Effector CD8-positive, alpha-beta T cell (primary cell): ENCODE results near the gene IP6K1.

Source experiments
- DNase-seq: peaks from one replicate; lab custom pipeline; 2025; lab: John Stamatoyannopoulos, UW

The IP6K1 gene

DNA sequence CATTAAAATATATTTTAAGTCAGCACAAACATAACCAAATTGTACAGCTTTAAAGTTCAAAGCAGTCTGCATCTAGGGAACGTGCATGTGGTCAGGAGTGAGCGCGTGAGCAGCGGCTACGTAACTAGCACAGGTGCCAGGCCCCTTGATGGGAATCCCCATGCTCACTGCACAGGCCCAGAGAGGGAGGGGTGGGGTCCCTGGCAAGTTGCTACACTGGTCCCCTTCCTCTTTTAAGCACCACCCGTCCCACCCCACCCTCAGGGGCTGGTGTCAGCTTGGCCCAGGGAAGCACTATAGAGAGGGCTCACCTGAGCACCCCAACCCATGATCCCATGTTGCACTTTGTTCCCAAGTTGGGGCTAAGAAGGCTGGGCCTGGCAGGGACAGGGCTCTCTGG lies 61.8 kb downstream of the IP6K1 start:
- peak; percentile 15 for DNase-seq

DNA sequence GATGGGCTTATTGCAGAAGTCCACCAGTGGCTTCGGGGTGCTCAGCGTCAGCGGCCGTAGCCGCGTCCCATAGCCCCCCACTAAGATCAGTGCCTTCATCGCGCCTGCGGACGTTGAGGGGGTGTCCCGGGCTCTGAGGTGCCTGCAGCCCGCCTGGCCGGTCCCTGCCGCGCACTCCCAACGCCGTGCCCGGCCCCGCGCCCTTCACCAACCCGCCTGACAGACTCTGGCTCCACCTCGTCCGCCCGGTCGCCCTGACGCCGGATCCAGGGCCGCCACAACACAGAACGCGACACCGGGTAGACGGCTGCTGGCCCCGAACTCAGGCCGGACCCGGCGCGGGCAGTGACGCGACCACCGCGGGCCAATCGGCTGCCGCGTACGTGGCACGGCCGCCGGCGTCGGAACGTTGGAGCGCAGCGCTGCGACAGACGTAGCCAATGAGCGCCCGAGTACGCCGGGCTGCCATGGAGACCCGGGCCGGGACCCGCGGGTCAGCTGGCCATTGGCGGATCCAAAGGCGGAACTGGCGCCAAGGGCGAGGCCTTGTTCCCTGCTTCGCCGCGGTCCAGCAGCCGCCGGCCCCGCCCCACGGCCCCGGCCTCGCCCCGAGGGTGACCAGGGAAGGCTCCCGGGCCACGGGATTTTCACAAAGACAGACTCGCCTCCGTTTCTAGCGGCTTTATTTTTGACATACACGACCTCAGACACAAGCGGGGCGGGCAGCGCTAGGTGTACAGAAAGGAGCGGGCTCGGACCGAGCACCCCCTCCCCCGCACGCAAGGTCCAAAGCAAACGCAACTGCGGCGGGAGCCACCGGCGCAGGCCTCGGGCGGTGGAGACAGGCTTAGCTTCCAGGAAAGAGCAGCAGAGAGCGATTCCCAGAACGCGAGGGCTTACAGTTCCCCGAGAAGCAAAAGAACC lies 62.5 kb downstream of the IP6K1 start, which contains the start of gene GMPPB:
GMPPB (minus strand) TSS at position 324 of the 924 bp plus-strand sequence; CDS start at position 99, 225 bp downstream.
- DNase-seq, result peak; percentile 82

DNA sequence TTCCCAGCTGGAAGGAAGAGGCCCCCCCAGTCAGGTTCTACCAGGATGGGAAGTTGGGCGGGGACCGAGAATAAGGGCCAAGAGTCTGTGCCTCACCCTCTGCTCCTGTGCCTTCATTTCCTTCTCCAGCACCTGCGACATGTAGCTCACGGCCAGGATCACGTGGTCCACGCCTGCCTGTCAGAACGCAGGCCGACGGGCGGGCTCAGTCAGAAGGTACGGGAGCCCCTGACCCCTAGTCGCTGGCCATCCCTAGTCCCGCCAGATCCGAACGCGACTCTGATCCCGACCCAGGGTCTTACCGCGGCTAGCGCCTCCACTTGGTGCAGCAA lies 63.1 kb downstream of the IP6K1 start:
- DNase-seq, result peak; percentile 28

DNA sequence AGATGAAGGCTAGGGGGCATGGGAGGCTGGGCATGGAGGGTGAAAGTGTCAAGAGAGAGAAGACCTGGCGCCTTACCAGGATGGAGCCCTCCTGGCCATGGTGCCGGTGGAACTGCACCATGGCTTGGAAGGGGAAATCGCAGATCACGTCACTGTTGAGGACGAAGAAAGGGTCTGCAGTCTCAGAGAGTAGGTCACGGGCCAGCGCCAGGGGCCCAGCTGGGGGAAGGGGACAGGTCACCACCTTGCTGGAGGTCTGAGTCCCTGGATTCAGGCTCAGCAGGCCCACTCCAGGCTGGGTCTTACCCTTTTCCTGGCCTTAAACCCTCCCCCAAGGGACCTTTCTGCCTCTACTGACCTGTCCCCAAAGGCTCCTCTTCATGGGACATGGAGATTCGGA lies 63.4 kb downstream of the IP6K1 start:
- no peak for DNase-seq

DNA sequence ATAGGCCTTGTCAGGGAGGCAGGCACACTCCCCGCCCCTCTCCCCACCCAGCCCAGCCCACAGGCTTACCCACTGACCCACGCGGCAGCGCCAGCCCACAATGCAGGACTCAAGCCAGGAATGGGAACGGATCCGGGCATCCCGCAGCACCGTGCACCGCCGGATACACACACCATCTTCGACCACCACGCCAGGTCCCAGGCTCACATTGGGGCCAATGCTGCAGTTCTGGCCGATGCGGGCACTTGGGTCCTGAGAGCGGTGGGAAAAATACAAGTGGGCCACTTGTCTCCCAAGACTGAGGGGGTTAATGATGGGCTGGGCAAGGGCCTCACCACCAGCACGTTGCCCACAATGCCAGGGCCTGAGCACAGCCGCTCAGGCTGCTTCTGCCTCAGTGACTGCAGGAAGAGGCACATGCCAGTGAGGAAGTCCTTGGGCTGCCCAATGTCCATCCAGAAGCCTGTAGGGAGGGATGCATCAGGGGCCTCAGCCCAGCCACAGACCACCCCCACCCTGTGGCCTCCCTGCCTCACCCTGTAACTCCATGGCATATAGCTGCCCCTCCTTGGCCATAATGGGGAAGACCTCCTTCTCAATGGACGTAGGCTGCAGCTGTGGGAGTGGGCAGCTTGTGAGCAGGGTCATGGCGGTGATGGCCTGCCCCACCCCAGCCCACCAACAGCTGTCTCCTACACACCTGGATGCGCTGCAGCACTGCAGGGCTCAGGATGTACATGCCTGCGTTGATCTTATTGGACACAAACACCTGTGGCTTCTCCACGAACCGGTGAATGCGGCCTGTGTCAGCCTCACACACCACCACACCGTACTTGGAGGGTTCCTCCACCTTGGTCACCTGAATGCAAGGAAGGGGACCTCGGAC lies 64.2 kb downstream of the IP6K1 start:
- no peak for DNase-seq

DNA sequence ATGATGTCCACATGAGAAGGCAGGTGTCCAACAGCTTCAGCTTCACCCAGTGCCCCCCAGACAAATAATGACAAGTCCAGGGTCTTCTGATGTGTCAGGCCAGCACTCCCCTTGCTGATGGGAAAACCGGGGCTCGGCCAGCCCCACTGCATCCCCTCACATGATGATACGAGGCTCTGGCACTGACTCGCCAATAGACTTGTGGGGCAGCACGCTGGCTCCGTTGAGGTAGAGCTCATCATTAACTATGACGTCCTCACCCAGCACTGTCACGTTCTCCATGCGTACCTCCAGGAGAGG lies 64.8 kb downstream of the IP6K1 start:
- no peak for DNase-seq

DNA sequence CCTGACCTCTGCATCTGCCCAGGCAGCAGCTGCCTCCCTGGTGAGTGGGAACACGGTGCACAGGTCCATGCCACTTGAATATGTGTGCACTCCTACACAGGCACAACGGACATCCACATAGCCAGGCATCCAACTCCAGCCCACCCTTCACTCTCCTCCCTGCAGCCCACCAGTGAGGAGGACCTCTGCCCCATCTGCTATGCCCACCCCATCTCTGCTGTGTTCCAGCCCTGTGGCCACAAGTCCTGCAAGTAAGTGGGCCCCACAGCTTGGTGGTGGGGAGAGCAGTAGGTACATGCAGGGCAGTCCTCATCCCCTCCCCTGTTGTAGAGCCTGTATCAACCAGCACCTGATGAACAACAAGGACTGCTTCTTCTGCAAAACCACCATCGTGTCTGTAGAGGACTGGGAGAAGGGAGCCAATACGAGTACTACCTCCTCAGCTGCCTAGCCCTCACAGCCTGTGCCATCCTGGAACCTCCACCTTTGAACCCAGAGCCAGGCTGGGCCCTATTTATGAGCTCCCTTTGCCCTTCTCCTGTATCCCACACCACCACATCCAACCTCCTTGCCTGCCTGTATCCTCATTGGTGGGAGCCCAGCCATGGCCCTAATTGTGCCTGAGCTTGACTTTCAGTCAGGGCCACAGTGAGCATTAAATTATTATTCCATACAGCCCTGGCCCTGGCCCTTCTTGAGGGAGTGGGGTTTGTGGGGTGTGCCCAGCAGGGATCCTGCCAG lies 65.3 kb downstream of the IP6K1 start:
- DNase-seq, result no peak

DNA sequence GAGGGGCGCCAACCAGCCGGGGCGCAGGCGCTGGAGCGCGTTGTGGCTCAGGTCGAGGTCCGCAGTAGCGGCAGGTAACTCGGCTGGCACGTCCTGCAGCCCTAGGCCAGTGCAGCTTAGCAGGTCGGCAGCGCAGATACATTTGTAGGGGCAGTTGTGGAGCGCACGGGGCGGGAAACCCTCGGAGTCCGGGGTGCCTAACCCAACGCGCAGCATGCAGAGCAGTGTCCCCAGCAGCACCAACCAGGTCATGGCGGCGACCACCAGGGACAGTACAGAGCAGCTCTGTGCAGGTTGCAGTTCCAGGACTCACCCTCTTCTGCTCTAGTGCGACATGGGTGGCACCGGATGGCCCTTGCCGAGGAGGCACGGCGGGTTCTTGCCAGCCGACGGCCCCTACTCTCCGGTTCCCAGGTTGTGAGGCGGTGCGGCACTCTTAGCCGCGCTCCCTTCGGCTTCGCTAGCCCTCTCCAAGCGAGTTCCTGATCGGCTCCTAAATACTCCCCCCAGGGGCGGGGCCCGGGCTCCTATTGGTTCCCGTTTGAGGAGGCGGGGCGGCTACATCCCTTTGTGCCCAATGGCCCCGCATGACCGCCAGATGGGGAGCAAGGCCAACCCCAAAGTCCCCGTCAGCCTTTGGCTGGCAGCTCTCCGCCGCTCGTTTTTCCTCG lies 67.0 kb downstream of the IP6K1 start, which contains the start of gene AMIGO3:
AMIGO3 (minus strand) TSS at position 471 of the 671 bp plus-strand sequence; CDS start at position 252, 219 bp downstream.
- peak; percentile 87 for DNase-seq

DNA sequence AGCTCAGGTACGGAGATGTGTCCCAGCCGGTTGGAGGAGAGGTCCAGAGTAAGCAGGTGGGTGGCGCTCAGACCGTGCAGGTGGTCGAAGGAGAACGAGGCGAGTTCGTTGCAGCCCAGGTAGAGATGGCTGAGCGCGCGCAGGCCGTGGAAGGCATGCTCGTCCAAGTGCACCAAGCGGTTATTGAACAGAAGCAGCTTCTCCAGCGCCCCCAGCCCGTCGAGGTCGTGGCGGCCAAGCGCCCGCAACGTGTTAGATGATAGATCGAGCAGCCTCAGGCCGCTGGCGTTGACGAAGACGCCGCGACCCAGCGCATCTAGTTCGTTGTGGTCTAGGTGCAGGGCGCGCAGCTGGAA lies 67.5 kb downstream of the IP6K1 start:
- DNase-seq, result no peak

DNA sequence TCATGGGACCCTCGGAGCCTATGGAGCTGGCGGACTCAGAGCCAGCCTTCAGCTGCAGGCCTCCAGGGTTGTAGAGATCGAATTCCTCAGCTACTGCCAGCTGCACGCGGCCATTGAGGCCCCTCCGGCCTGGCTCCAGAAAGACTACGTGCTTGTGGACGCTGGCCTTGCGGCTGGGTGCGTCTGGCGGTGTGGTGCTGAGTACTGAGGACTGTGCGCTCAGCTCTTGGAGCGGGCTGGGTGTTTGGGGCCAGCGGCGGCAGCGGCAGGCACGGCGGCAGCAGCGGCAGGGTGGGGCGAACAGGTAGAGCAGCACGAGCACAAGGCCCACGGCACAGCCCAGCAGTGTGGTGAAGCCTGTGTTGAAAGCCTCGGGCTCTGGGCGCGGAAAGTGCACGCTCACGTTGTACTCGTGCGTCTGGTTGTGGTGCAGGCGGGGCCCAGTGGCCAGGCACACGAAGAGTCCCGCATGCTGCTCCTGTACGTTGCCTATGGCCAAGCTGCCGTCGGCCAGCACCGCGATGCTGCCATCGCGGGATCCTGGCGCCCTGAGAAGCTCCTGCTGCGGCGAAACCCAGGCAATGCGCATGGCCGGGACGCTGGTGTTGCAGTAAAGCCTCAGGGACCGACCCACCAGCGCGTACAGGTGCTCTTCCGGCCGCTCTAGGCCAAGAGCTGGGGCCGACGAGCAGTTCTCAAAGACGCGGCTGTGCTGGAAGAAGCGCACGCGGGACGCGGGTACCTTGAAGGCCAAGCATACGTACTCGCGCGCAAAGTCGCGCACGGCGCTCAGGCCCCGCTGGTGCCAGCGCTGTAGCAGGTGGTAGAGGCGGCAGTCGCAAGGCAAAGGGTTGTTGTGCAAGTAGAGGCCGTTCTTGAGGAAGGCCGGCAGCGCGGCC lies 68.1 kb downstream of the IP6K1 start:
- DNase-seq, result no peak

DNA sequence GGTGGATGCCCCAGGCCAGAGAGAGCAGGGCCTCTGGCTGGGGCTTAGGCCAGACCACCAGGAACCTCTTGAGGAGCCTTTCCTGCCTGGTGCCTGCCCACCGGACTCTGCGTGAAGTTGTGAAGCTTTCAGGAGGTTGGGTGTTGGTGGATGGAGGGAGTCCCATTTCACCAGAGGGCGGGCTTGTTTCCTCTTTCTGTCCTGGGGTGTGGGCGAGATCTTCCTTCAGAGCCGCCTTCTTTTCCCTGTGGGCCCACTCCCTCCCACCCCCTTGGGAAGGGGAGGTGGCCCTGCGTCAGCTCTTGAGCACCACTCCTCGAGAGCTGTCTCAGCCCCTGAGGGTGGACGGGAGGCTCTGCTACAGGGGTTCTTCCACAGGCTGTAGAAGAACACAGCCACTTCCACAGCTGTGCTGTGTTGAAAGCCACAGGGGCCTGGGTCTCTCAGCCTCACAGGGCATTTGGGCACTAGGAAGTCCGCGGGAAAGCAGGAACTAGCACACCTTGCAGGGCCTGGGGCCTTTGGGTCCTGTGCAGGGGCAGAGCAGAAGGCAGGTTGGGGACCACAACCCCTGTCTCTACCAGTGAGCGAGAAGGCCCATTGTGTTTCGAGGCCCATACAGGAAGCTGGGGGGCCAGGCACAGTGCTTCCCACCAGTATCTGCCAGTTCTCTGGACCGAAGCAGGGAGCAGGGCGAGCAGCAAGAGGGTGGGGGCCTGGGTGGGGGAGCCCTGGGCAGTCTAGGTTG lies 69.0 kb downstream of the IP6K1 start:
- no peak for DNase-seq

DNA sequence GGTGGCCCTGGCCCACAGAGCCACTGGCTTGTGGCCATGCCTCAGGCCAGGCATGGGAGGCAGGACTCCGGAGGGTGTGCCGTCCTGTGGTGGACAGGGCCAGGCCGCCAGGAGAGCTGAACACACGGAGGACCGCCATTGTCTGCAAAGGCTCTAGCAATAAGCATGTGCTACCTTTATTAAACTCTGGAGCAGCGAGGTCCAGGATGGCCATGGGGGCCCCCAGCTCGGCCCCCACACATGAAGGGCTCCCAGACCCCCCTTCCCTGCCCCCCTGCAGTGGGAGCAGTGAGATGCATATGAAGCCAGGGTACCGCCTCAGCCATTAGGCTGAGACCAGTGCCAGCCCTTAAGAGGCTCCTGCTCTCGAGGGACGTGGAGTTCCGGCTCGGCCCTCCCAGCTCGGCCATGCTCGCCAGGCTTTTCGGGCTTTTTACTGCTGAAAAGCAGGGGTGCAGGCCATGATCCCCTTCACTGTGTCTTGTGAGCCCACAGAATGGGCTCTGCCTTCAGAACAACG lies 69.6 kb downstream of the IP6K1 start:
- DNase-seq, result no peak

DNA sequence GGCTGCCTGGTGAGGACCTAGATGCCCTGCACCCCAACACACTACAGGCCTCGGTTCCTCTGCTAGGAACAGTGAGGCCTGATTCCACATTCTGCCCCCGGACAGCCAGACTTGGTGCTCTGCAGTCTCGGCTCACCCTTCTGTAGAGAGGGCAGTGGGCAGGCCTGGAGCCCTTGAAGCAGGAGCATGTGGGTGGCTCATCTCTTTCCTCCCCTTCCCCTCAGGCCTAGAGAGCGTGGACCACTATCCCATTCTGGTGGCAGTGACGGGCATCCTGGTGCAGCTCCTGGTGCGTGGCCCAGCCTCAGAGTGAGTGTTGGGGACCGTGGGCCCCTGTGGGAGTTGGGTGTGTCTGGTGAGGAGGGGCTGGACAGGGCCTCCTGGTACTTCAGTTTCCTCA lies 70.2 kb downstream of the IP6K1 start:
- DNase-seq, result no peak

DNA sequence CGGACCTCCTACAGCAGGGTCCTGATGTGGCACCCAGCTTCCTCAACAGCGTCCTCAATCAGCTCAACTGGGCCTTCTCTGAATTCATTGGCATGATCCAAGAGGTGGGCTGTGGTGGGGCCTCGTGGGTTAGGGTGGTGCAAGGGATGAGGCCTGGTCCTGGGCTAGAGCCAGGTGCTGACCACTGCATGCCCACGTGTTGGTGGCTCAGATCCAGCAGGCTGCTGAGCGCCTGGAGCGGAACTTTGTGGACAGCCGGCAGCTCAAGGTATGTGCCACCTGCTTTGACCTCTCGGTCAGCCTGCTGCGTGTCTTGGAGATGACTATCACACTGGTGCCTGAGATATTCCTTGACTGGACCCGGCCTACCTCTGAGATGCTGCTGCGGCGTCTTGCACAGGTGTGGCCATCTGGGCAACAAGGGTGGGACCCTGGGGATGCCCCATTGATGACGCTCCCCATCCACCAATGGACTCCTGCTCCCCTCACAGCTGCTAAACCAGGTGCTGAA lies 70.7 kb downstream of the IP6K1 start:
- DNase-seq, result no peak

DNA sequence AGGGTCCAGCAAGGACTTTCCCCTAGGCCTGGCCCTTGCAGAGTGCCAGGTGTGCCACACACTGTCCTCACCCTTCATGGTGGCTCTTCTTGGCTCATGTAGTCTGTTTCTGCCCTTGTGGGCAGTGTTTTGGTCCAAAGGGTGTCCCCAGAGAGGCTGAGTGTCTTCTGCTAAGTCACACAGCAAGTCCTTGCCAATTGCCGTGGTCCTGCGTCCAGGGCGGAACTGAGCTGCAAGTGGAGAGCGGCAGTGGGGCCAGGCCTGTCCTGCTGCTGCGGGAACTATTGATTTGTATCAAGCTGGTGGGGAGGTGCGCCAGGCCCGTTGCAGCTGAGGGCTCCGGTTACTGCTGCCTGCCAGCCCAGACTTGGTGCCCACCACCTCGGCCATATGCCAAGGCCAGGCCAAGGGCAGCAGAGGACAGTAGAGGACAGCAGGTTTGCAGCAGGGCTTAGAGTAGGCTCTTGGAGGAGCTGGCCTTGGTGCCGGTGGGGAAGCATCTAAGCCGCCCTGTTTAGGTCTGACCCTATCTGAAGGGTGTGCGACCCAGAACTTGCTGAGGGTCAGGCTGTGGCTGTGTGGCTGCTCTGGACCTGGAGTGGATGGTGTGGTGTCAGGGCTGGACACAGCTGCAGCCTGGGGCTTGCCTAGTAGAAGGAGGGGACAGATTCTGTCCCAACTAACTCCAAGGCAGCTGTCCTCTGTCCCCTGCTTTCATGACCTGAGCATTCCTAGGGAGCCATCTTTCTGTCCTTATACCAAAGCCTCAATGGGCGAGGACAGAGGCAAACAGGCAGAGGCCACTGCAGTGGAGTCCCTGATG lies 71.4 kb downstream of the IP6K1 start:
- no peak for DNase-seq

DNA sequence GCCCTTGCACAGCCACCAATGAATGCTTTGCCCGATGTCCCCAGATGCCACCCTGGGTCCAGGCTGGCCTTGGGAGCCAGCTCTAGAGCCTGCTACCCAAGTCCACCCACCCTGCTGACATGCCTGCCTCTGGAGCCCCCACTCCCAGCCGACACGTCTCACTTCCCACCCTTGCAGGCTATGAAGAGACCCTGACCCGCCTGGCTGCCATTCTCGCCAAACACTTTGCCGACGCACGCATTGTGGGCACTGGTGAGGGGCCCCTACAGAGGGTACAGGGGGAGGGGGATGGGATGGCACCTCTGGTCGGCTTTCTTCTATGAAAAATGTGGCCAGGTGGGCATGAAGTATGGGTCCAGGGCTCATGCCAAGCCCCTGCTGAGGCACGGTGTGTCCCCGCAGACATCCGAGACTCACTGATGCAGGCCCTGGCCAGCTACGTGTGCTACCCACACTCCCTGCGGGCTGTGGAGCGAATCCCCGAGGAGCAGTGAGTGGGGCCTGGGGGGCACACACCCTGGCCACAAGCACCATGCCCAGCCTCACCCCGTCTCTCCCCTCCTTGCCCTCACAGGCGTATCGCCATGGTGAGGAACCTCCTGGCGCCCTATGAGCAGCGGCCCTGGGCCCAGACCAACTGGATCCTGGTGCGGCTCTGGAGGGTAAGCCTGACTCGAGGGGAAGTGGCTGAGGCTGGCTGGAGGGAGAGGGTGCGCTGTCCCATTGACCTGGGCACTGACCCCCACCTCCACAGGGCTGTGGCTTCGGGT lies 72.8 kb downstream of the IP6K1 start:
- DNase-seq, result no peak

DNA sequence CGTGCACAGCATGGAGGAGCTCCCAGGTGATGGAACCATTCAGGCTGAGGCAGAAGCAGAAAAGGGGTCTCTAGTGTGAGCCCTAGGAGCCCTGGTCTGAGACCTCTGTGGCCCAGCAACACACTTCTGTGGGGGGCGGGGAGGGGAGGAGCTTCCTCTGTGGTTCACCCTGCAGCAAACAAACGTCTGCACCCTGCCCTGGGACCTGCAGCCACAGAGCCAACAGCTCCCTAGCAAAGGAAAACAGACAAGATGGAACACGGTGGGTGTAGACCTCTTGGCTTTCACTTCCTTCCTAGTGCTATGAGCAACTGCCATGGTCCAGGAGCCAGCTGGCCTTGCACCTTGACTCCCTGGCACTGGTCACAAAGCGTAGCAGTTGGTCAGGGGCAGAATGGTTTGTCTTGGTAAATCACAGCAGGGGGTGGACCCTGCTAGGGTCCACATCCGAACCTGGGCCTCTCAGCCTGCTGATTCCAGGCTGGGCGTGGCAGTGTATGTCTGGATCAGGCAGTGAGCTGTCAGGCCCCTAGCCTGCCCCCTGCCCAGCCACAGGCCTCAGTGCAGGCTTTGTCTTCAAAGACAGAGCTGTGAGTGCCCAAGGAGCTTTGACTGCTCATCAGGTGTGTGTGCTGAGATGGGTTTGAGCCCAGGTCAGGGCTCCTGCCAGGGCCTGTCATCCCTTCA lies 73.6 kb downstream of the IP6K1 start:
- no peak for DNase-seq
